HL-60/S4 (cell line): ENCODE results near the gene JPH2.

Experiments
- in situ Hi-C: fragments of 300-500 bp; cut with MboI; formaldehyde crosslinking; loops from 2 replicates; pipeline ENCODE4 v1.14.3; 2022; ENCODE audit warnings: low sequenced_read_pairs

The JPH2 gene

GRCh38 chr20:44166008-44166407 lies 21.0 kb downstream of the JPH2 start:
- in situ Hi-C loops, result no loop called here

- in situ Hi-C loops, result no loop called here
These were observed 26.9 kb downstream of the JPH2 start for GRCh38 chr20:44160133-44160532.

GRCh38 chr20:44159711-44160110 lies 27.3 kb downstream of the JPH2 start:
- in situ Hi-C loops, result no loop called here

- in situ Hi-C loops, result no loop called here
These were observed 27.9 kb downstream of the JPH2 start for GRCh38 chr20:44159125-44159524.

GRCh38 chr20:44157061-44157460 lies 29.9 kb downstream of the JPH2 start:
- in situ Hi-C loops, result no loop called here

GRCh38 chr20:44154521-44155001 lies 32.4 kb downstream of the JPH2 start:
- in situ Hi-C loops, result no loop called here

GRCh38 chr20:44153636-44154043 lies 33.3 kb downstream of the JPH2 start:
- in situ Hi-C loops, result no loop called here

- in situ Hi-C loops, result no loop called here
These were observed 35.2 kb downstream of the JPH2 start for GRCh38 chr20:44151621-44152416.

GRCh38 chr20:44146272-44146671 lies 40.7 kb downstream of the JPH2 start:
- in situ Hi-C loops, result no loop called here

GRCh38 chr20:44145131-44145775 lies 41.7 kb downstream of the JPH2 start:
- in situ Hi-C loops, result no loop called here

- in situ Hi-C loops, result no loop called here
These were observed 43.1 kb downstream of the JPH2 start for GRCh38 chr20:44143936-44144335.

- in situ Hi-C loops, result no loop called here
These were observed 44.6 kb downstream of the JPH2 start for GRCh38 chr20:44142413-44142812.

- in situ Hi-C loops, result no loop called here
These were observed 45.1 kb downstream of the JPH2 start for GRCh38 chr20:44141873-44142272.

GRCh38 chr20:44138867-44139266 lies 48.1 kb downstream of the JPH2 start:
- in situ Hi-C loops, result no loop called here

GRCh38 chr20:44137266-44137801 lies 49.7 kb downstream of the JPH2 start:
- in situ Hi-C loops, result no loop called here

- in situ Hi-C loops, result no loop called here
These were observed 50.3 kb downstream of the JPH2 start for GRCh38 chr20:44136579-44137265.

- in situ Hi-C loops, result no loop called here
These were observed 51.4 kb downstream of the JPH2 start for GRCh38 chr20:44135417-44136204.

- in situ Hi-C loops, result no loop called here
These were observed 52.0 kb downstream of the JPH2 start for GRCh38 chr20:44135012-44135412.

GRCh38 chr20:44133424-44133823 lies 53.6 kb downstream of the JPH2 start:
- in situ Hi-C loops, result no loop called here

- in situ Hi-C loops, result no loop called here
These were observed 55.3 kb downstream of the JPH2 start for GRCh38 chr20:44131704-44132103.
